ENCODE data around the gene SSX2IP.
A peak's percentile ranks its signal among the peaks of the same experiment; 100 is the strongest.
"Not testable (repeated sequence)": the region's sequence is repeated elsewhere in the genome, so short reads cannot be mapped to it uniquely, and the experiment has no call there.

SSX2IP gene, protein sequence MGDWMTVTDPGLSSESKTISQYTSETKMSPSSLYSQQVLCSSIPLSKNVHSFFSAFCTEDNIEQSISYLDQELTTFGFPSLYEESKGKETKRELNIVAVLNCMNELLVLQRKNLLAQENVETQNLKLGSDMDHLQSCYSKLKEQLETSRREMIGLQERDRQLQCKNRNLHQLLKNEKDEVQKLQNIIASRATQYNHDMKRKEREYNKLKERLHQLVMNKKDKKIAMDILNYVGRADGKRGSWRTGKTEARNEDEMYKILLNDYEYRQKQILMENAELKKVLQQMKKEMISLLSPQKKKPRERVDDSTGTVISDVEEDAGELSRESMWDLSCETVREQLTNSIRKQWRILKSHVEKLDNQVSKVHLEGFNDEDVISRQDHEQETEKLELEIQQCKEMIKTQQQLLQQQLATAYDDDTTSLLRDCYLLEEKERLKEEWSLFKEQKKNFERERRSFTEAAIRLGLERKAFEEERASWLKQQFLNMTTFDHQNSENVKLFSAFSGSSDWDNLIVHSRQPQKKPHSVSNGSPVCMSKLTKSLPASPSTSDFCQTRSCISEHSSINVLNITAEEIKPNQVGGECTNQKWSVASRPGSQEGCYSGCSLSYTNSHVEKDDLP

DNA sequence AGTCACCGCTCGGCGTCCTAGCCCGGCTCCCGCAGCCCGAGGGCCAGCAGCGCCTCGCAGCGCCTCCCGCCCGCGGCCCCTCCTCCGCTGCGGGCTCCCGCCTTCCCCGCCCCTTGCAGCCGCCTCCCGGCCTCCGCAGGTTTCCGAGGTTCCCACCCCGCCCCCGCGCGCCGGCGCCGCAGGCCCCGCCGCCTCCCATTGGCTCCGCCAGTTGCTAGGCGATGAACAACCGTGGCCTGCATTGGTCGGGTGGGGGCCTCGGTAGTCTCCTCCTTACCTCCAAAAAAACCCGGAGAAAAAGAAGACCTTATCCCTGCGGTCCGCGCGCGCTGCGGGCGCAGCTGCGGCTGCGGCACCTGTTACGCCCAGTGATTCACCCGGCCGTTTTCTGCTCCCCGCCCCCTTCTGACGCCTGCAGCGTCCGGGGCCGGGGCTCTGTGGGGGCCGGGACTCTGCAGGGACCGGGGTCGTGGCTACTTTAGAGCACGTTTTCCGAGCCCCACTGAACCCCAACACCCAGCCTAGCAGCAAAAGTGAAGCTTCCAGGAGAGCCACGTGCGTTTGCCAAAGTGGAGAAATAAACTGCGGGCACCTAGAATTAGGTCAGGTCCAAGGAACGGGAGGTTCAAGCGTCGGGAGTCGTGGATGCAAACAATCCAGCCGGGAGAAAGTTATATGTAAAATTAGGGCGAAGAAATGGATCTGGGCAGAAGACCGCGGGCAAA lies at the start of gene SSX2IP:
TSS of gene SSX2IP (minus strand) at position 65 of the 725 bp plus-strand sequence. CDS start 19,242 bp downstream, outside the sequence.
- DNase-seq (ENCODE audit: low read depth) = peak; percentile 85

- no peak for DNase-seq (ENCODE audit: low read depth)
Observed at GRCh38 chr1:84738237-84738636, 48.0 kb upstream of the SSX2IP start.

- no peak for DNase-seq (ENCODE audit: low read depth)
Observed at GRCh38 chr1:84737590-84737989, 47.3 kb upstream of the SSX2IP start.

GRCh38 chr1:84736944-84737343 lies 46.7 kb upstream of the SSX2IP start:
- DNase-seq (ENCODE audit: low read depth) = no peak

- no peak for DNase-seq (ENCODE audit: low read depth)
Observed at GRCh38 chr1:84736445-84736844, 46.2 kb upstream of the SSX2IP start.

DNA sequence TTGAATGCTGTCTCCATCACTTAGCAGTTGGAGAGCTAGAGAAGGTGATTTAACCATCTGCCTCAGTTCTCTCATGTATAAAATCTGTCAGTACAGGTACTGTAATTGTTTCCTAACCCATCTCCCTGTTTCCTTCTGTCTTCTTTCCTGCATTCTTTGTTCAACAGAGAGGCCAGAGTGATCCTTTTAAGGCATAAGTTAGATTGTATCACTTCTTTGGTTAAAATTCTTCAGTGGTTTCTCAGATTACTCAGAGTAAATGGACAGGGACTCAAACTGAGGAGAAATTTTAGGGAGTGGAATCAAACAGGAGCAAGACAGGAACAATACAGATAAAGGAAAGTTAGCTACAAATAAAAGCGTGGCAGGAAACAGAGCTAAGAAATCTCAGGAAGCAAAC lies 45.2 kb upstream of the SSX2IP start:
- no peak for DNase-seq (ENCODE audit: low read depth)

GRCh38 chr1:84732520-84732919 lies 42.3 kb upstream of the SSX2IP start:
- no peak for DNase-seq (ENCODE audit: low read depth)

GRCh38 chr1:84731519-84731918 lies 41.3 kb upstream of the SSX2IP start:
- no peak for DNase-seq (ENCODE audit: low read depth)

GRCh38 chr1:84727711-84728110 lies 37.5 kb upstream of the SSX2IP start:
- not testable (repeated sequence) for DNase-seq (ENCODE audit: low read depth)

DNA sequence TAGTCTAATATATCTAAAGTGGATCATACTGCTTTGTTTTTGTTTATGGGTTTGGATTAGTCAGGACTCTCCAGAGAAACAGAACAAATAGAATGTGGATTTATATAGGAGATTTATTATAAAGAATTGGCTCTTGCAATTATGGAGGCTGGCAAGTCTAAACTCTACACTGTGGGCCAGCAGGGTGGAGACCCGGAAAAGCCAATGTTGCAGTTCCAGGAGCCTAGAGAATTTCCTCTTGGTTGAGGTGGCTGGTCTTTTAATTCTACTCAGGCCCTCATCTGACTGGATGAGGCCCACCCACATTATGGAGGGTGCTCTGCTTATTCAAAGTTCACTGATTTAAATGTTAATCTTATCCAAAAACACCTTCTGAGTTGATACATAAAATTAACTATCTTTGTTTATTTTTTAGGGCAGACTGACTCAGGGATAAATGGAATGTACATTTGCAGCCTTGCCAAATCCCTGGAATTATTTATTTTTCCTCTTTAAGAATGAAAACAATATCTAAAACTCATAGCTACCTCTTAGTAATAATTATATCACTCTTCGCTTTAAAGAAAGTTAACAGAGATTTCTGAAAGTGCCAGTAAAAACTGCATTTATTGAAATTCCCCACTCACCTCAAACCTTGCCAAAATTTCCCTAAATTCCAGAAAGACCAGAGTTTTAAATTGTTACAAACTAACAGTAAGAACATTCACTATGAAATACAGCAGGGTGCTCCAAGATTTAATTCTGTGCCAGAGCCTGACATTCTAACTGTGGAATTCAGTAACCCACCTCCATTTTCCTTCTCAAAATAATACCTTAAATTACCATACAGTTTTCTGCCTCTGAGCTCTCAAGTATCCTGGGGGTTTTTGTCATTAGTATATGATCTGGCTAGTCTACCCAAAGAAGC lies 36.6 kb upstream of the SSX2IP start:
- DNase-seq (ENCODE audit: low read depth) = no peak

DNA sequence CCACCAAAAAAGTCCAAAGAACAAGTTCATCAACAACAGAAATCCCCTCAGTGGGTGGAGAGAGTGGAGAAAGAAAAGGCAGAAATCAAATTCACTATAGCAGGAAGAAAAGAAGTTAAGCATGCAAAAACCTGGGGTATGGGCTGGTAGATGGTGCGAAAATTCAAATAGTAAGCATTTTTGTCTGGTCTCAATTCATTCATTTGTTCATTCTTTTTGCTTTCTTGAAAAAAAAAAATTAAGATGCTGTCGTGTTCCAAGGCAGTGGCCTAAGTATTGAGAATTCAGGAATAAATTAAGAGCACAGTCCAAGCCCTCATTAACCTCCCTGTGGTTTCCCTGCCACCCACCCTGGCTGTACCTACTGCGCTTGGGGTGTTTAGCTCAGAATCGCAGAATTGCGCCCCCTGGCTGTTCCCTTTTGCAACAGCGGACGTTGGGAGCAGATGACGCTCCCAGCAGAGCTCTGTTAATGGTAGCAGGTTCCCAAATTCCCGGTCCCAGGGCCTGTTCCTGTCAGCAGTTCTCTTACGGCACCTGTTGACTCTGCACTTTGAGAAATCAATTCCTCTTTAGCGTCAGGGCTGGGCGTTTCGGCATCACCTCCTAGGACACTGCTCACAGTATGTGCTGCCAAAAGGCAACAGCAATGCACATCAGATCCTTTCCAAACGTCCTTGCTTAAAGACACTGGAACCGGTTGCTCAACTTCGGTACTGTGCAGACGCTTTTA lies 34.0 kb upstream of the SSX2IP start:
- no peak for DNase-seq (ENCODE audit: low read depth)

- DNase-seq (ENCODE audit: low read depth) = no peak
Observed at GRCh38 chr1:84722794-84723193, 32.5 kb upstream of the SSX2IP start.

DNA sequence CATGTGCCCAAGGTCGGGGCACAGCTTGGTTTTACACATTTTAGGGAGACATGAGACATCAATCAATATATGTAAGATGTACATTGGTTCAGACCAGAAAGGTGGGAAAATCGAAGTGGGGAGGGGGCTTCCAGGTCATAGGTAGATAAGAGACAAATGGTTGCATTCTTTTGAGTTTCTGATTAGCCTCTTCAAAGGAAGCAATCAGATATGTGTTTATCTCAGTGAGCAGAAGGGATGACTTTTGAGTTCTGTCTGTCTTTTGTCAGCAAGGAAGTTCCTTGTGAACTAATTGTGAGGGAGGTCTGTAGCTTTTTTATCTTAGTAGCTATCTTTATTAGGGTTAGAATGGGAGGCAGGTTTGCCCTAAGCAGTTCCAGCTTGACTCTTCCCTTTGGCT lies 31.6 kb upstream of the SSX2IP start:
- not testable (repeated sequence) for DNase-seq (ENCODE audit: low read depth)

DNA sequence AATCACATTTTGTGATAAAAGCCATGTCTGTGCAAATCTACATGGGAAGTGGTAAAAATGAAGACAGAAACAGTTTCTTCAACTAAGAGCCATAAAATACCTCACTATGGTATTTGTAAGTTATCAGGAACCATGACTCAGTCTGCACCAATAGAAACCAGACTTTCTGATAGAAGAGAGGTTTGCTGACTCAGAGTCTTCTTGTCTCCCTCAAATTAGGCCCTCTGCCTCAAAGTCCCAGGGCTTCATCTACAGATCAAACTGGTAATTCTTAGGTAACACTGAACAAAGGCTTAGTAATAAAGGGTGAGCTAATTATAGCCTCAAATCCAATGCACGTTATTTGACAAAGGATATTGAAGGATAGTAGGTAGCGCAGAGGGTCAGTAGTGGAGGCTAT lies 30.9 kb upstream of the SSX2IP start:
- peak; percentile 49 for DNase-seq (ENCODE audit: low read depth)

DNA sequence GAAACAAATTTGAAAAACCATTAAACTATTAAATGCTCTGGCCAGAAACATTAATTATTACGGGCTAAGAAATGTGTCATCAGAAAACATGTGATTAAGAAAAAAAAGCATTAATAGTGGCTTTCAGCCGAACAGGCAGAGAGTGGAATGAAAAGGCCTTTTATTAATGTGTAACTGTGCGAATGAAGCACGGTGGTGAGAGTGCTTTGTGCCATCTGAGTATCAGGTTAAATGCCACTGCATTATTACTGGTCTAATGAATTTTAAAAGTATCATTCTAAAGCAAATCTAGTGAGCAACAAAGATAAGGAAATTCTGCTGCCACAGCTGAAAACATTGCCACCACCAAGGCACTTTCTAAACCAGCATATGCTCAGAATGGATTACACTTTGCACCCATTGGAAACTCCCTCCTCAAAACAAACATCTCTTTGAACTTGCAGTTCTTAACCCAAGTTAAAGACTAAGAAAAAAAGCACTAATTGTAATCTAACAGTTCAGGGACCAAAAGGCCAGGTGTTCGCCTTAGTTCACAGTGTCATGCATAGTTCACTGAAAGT lies 30.0 kb upstream of the SSX2IP start:
- no peak for DNase-seq (ENCODE audit: low read depth)

DNA sequence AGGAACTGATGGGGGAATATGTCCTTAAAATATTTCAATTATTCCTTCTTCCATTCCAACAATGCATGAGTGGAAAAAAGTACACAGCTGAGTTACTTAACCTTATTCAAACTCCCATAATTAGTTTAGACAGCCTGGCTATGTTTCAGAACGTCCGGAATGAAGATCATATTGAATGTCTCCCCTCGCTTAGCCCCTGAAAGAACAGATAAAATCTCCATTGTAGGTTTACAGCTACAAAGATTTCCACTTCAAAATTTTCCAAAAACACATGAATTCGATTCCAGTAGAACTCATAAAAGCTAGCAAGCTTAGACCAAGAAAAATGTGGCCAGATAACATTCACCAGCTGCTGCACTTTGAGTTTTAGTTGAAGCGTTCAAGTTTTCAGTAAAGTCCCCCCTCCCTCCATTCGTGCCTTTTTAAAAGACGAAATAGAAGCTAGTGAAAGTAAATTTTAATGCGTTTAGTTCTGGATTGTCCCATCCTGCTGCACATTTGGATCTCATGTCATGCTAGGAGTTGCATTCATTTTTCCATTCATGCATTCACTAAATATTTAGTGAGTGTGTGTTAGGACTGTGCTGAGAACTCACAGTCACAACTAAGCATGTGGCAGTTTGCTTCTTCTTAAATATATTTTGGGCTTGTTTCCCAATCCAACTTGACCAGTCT lies 29.4 kb upstream of the SSX2IP start:
- DNase-seq (ENCODE audit: low read depth) = no peak

DNA sequence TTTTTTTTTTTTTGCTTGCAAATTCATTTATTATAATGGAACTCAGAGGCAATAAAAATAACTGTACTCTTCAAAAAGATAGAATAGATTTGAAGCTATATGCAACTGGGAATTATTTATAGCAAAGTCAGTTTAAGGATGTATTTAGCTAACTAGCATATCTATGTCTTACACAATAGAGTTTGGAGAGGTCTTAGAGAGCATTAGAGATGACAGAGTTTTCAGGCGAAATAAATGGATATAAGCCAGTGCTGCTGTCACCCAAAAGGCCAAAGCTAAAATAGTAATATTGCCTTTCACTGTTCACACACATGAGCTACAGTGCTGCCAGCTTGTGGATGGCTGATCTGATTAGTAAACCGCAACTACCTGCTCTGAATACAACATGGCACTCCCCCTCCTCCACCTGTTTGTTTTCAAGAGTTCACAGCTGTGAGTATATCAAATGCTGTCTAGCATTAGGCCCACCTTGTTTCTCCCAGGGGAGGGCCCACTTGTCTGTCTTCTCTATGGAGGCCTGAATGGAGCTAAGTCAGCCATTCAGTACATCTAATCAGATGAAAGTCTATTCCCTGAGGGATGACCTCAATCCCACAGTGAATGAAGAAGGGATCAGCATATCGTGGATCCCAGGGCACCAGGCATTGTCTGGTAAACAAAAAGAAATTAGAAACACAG lies 25.2 kb upstream of the SSX2IP start:
- no peak for DNase-seq (ENCODE audit: low read depth)

DNA sequence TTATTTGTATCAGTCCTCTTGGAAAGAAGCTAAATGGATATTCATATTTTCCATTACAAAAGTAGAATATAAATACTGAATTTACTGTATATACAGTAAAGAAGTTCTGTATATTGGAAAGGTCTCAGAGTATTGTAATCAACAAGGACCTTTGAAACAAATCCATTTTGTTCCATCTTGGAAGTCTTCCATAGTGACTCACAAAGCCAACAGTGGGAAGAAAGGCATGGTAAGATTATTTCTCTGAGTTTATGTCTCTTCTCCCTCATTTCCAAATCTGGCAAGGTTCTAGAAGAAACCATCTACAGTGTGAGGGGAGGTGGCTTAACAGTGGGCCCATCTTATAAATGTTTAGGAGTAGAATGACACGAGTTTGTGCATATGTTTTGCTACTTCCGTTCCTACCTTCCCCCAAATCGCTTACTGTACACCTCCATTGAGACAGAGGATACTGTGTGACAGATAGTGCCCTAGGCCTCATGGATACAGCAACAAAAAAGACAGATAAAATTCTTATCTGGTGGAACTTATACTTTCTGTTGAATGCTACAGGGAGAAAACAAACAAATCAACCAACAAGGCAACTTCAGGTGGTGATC lies 22.1 kb upstream of the SSX2IP start:
- DNase-seq (ENCODE audit: low read depth) = no peak

DNA sequence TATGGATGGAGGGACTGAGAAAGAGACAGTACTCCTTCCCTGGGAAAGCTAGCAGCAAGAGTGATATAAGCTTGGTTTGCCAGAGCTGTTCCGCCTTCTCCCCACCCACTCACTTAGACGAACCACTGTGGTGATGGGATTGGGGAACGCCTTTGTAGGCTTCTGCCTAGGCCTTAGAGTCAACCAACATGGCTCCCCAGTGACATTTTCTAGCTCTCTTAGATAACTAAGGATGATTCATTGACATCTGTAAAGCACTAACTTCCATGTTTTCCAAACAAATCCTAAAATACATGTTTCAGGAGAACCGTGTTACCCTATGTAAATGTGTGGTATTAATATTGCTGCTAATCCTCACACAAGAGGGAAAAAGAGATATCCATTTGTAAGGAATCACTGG lies 21.6 kb upstream of the SSX2IP start:
- no peak for DNase-seq (ENCODE audit: low read depth)

Measured in HS-5 (cell line).